Liver (tissue), 9 donors: ENCODE measurements around the gene FRMD5. TPM values are rescaled to one million over a fixed set of nuclear protein-coding genes. Genes with fewer than 3 reads are reported as not detected.

Experiments used
- DNase-seq: peaks from one replicate; pipeline ENCODE4 v3.0.0-alpha.2; 2017; ENCODE audit warnings: low spot score
- H3K27ac ChIP-seq, 2 donors: one replicate each; pipeline ENCODE4 v1.7.0; 2013; ENCODE audit warnings: inconsistent platforms in 2 of 2, low read length in 2 of 2, control low read depth in 1 of 2, low read depth in 1 of 2, mild to moderate bottlenecking in 1 of 2
- H3K27me3 ChIP-seq, 4 donors: one replicate each; pipeline versions ENCODE4 v1.6.1 to v1.7.0; 2013; ENCODE audit warnings: low read length in 3 of 4, inconsistent platforms in 1 of 4, mild to moderate bottlenecking in 1 of 4, moderate library complexity in 1 of 4; ENCODE audit not compliant: control insufficient read depth in 4 of 4, insufficient read depth in 4 of 4
- H3K36me3 ChIP-seq, 4 donors: one replicate each; pipeline versions ENCODE4 v1.6.1 to v1.7.0; 2013; ENCODE audit warnings: low read length in 3 of 4, mild to moderate bottlenecking in 3 of 4, low read depth in 1 of 4, moderate library complexity in 1 of 4; ENCODE audit not compliant: control insufficient read depth in 4 of 4, insufficient read depth in 3 of 4
- H3K4me1 ChIP-seq, 4 donors: one replicate each; pipeline versions ENCODE4 v1.6.1 to v1.7.0; 2013; ENCODE audit warnings: low read length in 3 of 4, mild to moderate bottlenecking in 3 of 4, moderate library complexity in 1 of 4; ENCODE audit not compliant: control insufficient read depth in 4 of 4, insufficient read depth in 4 of 4
- H3K4me3 ChIP-seq, 3 donors: one replicate each; pipeline versions ENCODE4 v1.6.1 to v1.7.0; 2013; ENCODE audit warnings: low read length in 3 of 3, control low read depth in 1 of 3, low read depth in 1 of 3, mild to moderate bottlenecking in 1 of 3
- H3K9ac ChIP-seq, 2 donors: one replicate each; pipeline ENCODE4 v1.7.0; 2013; ENCODE audit warnings: low read length in 2 of 2, mild to moderate bottlenecking in 2 of 2, moderate library complexity in 2 of 2, control low read depth in 1 of 2, low read depth in 1 of 2
- H3K9me3 ChIP-seq, 4 donors: one replicate each; pipeline versions ENCODE4 v1.6.1 to v1.7.0; 2013; ENCODE audit warnings: low read length in 3 of 4; ENCODE audit not compliant: control insufficient read depth in 4 of 4
- EGR1 ChIP-seq, 2 donors: IDR thresholded peaks; 2 replicates each; pipeline ENCODE4 v1.6.1; 2016 to 2018; ENCODE audit warnings: antibody characterized with exemption in 2 of 2, low read depth in 2 of 2
- FOXA1 ChIP-seq: IDR thresholded peaks from 2 replicates; pipeline ENCODE4 v1.6.1; 2016; ENCODE audit warnings: antibody characterized with exemption
- FOXA2 ChIP-seq: IDR thresholded peaks from 2 replicates; pipeline ENCODE4 v1.6.1; 2016; ENCODE audit warnings: antibody characterized with exemption
- HNF4A ChIP-seq, 2 donors: conservative IDR thresholded peaks; 2 replicates each; pipeline ENCODE4 v1.6.1; 2016; ENCODE audit warnings: antibody characterized with exemption in 2 of 2, mild to moderate bottlenecking in 2 of 2
- HNF4G ChIP-seq: IDR thresholded peaks from 2 replicates; pipeline ENCODE4 v1.6.1; 2016; ENCODE audit warnings: antibody characterized with exemption
- JUND ChIP-seq, 2 donors: IDR thresholded peaks; 2 replicates each; pipeline ENCODE4 v1.6.1; 2016; ENCODE audit warnings: antibody characterized with exemption in 2 of 2
- NR2F2 ChIP-seq: IDR thresholded peaks from 2 replicates; pipeline ENCODE4 v1.6.1; 2016; ENCODE audit warnings: antibody characterized with exemption
- RAD21 ChIP-seq, 2 donors: IDR thresholded peaks; 2 replicates each; pipeline ENCODE4 v1.6.1; 2016; ENCODE audit warnings: antibody characterized with exemption in 2 of 2, mild to moderate bottlenecking in 2 of 2
- SP1 ChIP-seq: IDR thresholded peaks from 2 replicates; pipeline ENCODE4 v1.6.1; 2018; ENCODE audit warnings: antibody characterized with exemption, mild to moderate bottlenecking
- TAF1 ChIP-seq: conservative IDR thresholded peaks from 2 replicates; pipeline ENCODE4 v1.6.1; 2016; ENCODE audit warnings: antibody characterized with exemption, mild to moderate bottlenecking
- YY1 ChIP-seq: IDR thresholded peaks from 2 replicates; pipeline ENCODE4 v1.6.1; 2016; ENCODE audit warnings: antibody characterized with exemption, mild to moderate bottlenecking
- ZBTB33 ChIP-seq: IDR thresholded peaks from 2 replicates; pipeline ENCODE4 v1.6.1; 2016; ENCODE audit warnings: antibody characterized with exemption
- WGBS: extraction: QIAGEN DNeasy Blood & Tissue Kit; methylation state at CpG from one replicate; pipeline ENCODE4 v1.1.7; 2013; 5-methylcytosine and 5-hydroxymethylcytosine counted together
- polyA plus RNA-seq, 2 donors: library from polyadenylated mRNA; stranded (reverse) in 1 of 2; unstranded in 1 of 2; fragments of 200-250 nt in 1 of 2; fragments of >200 nt in 1 of 2; fragmentation: Nextera tagmentation in 1 of 2; extraction: Ambion mirVana in 1 of 2; gene quantifications; one replicate each; pipeline versions ENCODE4 v1.2.1 to v1.2.3, GENCODE V29; 2013 to 2015
- total RNA-seq, 2 donors: library from RNA; depleted of rRNA; stranded (reverse); fragments of >200 nt; gene quantifications; one replicate each; pipeline ENCODE4 v1.2.3, GENCODE V29; 2014
- TF ChIP-seq, protein P1 (sequence below): IDR thresholded peaks from 2 replicates; pipeline ENCODE4 v1.6.1; 2016; ENCODE audit warnings: antibody characterized with exemption
- TF ChIP-seq, protein P2 (sequence below): fragments of 150-350 bp; IDR thresholded peaks from 2 replicates; pipeline ENCODE4 v1.5.1; 2017; ENCODE audit warnings: improper control_type of control experiment, low read depth, low read length; ENCODE audit not compliant: missing input control
- TF ChIP-seq, protein P3 (sequence below): IDR thresholded peaks from 2 replicates; pipeline ENCODE4 v1.6.1; 2016; ENCODE audit warnings: antibody characterized with exemption
- TF ChIP-seq, protein P4 (sequence below): IDR thresholded peaks from 2 replicates; pipeline ENCODE4 v1.6.1; 2016; ENCODE audit warnings: antibody characterized with exemption, mild to moderate bottlenecking
- donor health status: healthy.
- donor health status: healthy.
- donor health status: healthy.
- donor health status: healthy.
- donor health status: healthy.

FRMD5 gene
- total and polyA plus RNA-seq, 4 donors = 0.01 to 0.25 TPM; not detected in 2

- H3K27me3 ChIP-seq = peaks cover 0 to 3% (median 0%) of the 10 kb centered on the region in 4 donors
- peaks cover 0 to 1% (median 0%) of the 10 kb centered on the region in 4 donors for H3K9me3 ChIP-seq
- no peaks in the 10 kb centered on the region for H3K36me3 ChIP-seq
- TF ChIP-seq EGR1 (IDR thresholded peaks at IDR 0.05; ENCODE audit: low read depth in 2 of 2) (no peak), JUND (IDR thresholded peaks at IDR 0.05) (no peak), SP1 (no peak), FOXA1 (no peak), HNF4G (no peak), RAD21 (IDR thresholded peaks at IDR 0.05) (no peak), ZBTB33 (no peak), HNF4A (conservative IDR thresholded peaks at IDR 0.05) (no peak), TAF1 (no peak), YY1 (no peak)
- TF ChIP-seq, protein P1, sequence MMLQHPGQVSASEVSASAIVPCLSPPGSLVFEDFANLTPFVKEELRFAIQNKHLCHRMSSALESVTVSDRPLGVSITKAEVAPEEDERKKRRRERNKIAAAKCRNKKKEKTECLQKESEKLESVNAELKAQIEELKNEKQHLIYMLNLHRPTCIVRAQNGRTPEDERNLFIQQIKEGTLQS = no peak
- TF ChIP-seq, protein P2, sequence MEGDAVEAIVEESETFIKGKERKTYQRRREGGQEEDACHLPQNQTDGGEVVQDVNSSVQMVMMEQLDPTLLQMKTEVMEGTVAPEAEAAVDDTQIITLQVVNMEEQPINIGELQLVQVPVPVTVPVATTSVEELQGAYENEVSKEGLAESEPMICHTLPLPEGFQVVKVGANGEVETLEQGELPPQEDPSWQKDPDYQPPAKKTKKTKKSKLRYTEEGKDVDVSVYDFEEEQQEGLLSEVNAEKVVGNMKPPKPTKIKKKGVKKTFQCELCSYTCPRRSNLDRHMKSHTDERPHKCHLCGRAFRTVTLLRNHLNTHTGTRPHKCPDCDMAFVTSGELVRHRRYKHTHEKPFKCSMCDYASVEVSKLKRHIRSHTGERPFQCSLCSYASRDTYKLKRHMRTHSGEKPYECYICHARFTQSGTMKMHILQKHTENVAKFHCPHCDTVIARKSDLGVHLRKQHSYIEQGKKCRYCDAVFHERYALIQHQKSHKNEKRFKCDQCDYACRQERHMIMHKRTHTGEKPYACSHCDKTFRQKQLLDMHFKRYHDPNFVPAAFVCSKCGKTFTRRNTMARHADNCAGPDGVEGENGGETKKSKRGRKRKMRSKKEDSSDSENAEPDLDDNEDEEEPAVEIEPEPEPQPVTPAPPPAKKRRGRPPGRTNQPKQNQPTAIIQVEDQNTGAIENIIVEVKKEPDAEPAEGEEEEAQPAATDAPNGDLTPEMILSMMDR = no peak
- TF ChIP-seq, protein P3, sequence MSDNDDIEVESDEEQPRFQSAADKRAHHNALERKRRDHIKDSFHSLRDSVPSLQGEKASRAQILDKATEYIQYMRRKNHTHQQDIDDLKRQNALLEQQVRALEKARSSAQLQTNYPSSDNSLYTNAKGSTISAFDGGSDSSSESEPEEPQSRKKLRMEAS = no peak
- DNase-seq = no peak
- H3K4me3 ChIP-seq = no peak overlapping the region
- H3K27ac ChIP-seq = no peak overlapping the region
- WGBS = 58% methylated on average over 2 of the region's 2 CpGs
- no peak overlapping the region for H3K9ac ChIP-seq
- H3K4me1 ChIP-seq = no peaks in the 10 kb centered on the region
Measured at GRCh38 chr15:43981576-43981975, 213.5 kb downstream of the FRMD5 start.

GRCh38 chr15:43977072-43977884 is 217.8 kb downstream of the FRMD5 start:
- no peak for DNase-seq
- Histone ChIP-seq H3K9ac (no peak overlapping the region), H3K4me1 (no peaks in the 10 kb centered on the region), H3K27me3 (peaks cover 0 to 6% (median 0%) of the 10 kb centered on the region in 4 donors), H3K27ac (no peak overlapping the region), H3K36me3 (no peaks in the 10 kb centered on the region), H3K9me3 (peaks cover 0 to 1% (median 0%) of the 10 kb centered on the region in 4 donors), H3K4me3 (no peak overlapping the region)
- TF ChIP-seq FOXA1 (no peak), EGR1 (IDR thresholded peaks at IDR 0.05; ENCODE audit: low read depth in 2 of 2) (no peak), TAF1 (no peak), NR2F2 (no peak), HNF4A (conservative IDR thresholded peaks at IDR 0.05) (no peak), ZBTB33 (no peak), FOXA2 (no peak), HNF4G (no peak)
- TF ChIP-seq, protein P4, sequence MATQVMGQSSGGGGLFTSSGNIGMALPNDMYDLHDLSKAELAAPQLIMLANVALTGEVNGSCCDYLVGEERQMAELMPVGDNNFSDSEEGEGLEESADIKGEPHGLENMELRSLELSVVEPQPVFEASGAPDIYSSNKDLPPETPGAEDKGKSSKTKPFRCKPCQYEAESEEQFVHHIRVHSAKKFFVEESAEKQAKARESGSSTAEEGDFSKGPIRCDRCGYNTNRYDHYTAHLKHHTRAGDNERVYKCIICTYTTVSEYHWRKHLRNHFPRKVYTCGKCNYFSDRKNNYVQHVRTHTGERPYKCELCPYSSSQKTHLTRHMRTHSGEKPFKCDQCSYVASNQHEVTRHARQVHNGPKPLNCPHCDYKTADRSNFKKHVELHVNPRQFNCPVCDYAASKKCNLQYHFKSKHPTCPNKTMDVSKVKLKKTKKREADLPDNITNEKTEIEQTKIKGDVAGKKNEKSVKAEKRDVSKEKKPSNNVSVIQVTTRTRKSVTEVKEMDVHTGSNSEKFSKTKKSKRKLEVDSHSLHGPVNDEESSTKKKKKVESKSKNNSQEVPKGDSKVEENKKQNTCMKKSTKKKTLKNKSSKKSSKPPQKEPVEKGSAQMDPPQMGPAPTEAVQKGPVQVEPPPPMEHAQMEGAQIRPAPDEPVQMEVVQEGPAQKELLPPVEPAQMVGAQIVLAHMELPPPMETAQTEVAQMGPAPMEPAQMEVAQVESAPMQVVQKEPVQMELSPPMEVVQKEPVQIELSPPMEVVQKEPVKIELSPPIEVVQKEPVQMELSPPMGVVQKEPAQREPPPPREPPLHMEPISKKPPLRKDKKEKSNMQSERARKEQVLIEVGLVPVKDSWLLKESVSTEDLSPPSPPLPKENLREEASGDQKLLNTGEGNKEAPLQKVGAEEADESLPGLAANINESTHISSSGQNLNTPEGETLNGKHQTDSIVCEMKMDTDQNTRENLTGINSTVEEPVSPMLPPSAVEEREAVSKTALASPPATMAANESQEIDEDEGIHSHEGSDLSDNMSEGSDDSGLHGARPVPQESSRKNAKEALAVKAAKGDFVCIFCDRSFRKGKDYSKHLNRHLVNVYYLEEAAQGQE = no peak
- TF ChIP-seq, protein P1 = no peak
- 73% methylated on average over 5 of the region's 5 CpGs for WGBS
